ENCODE measurements around the gene ZNF316.

The ZNF316 gene

GRCh38 chr7:6701860-6702259 lies 64.7 kb downstream of the ZNF316 start:
- no peak for DNase-seq

Measured in NCI-H774 (cell line).